ENCODE results near the gene GPR137. TPM values are rescaled to one million over a fixed set of nuclear protein-coding genes. Genes with fewer than 3 reads are reported as not detected.

Gene GPR137
- total and polyA plus RNA-seq, 9 of the 15 experiments (the other 6 are each of a cell fraction or from before 2014, with no cell fraction given), result 0.32 to 26.7 (median 10.7) TPM

- TF ChIP-seq ZNF324 (CRISPR knock-in tag; IDR thresholded peaks at IDR 0.05) (no peak), SETDB1 (IDR thresholded peaks at IDR 0.05; ENCODE audit: low read length) (no peak), GTF2E2 (tag; IDR thresholded peaks at IDR 0.05) (peak; percentile 83), ZNF436 (CRISPR knock-in tag; IDR thresholded peaks at IDR 0.05) (no peak), PML (IDR thresholded peaks at IDR 0.05; ENCODE audit: low read length) (no peak; the same call in 1 of the 2 replicates), ARNT (IDR thresholded peaks at IDR 0.05) (no peak), MLLT1 (IDR thresholded peaks at IDR 0.05) (peak in 1 of 2 experiments; percentile 63; a peak in 3 of 4 replicates), PPARD (CRISPR knock-in tag; IDR thresholded peaks at IDR 0.05) (no peak), MGA (IDR thresholded peaks at IDR 0.05) (peak; percentile 66), RHOXF2B (CRISPR knock-in tag; conservative IDR thresholded peaks at IDR 0.05) (no peak), E4F1 (CRISPR knock-in tag; IDR thresholded peaks at IDR 0.05; ENCODE audit: borderline replicate concordance) (no peak), TGIF2 (CRISPR knock-in tag; IDR thresholded peaks at IDR 0.05) (no peak), MYNN (IDR thresholded peaks at IDR 0.05) (peak; percentile 57), MYNN (CRISPR knock-in tag; IDR thresholded peaks at IDR 0.05) (no peak)
Observed at GRCh38 chr11:64304316-64305072, 18.8 kb downstream of the GPR137 start (continued).
